Stimulated activated CD8-positive, alpha-beta memory T cell treated with anti-CD3 and anti-CD28 coated beads, Interleukin-15, amount 100 ng/mL, for 24 hours (primary cell): ENCODE data around the gene MEG3.

Experiments
- DNase-seq: peaks from one replicate; pipeline ENCODE4 v3.0.0-alpha.2; 2020; ENCODE audit warnings: low read depth

The MEG3 gene

DNA sequence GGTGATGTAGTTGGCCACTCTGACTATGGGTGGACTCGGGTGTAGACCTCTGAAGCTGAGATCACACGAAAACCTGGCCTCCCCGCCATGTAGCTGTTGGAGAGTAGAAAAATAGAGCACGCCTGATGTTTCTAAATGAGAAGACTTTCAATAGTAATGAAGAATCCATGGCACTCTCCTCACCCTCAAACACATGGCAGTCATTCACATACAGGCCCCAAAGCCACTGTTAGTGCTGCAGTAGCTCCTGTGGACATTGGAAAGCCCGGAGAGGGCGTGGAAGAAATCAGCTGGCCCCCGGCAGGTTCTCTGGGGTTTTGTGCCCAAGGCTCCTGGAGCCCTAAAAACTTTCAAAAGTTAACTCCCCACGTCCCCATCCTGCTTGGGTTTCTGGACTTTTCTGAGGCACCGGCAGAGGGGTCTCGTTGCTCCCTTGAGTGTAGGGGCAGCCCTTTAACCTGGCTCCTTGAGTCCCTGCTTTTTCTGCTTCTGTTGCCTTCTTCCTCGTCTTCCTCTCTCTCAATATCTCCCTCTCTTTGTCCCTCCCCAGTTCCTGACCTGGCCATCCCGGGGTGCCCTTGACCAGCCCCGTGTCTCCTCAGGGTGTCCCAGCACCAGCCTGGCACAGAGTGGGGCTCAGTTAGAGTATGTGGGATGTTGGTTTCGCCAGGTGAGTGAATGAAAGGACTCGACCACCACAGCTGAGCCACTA lies 8.3 kb downstream of the MEG3 start:
- no peak for DNase-seq

DNA sequence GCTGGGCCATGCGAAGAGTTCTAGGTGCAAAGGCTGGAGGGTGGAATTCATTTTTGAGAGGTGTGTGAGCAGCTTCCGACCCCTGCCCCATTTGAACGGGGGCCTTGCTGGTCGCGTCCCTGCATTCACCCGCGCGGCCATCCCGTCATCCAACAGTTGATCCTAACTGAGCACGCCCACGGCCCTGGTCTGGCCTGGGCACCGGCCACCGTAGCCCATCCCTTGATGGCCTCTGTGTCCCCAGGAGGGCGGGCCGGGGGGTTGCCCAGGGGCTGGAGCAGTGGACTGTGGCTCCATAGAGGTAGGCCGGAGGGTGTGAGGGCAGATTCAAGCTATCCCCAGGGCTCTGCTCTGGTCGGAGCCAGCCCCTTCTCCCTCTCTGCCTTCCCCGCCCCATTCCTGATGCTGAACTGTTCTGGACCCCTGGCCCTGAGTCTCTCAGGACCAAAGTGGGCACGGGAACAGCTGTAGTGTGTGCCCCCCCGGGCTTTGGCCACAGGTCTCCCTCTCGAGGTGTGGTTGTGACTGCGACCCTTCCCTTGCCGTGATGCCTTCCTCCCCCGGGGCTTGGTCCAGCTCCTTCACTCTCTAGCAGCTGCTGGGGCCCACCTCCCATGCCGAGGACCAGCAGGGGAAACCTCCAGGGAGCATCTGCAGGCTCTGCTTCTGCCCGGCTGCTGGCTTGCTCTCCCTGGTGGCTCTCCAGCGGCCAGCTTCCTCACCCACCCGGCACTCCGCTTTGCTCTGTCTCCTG lies 9.1 kb downstream of the MEG3 start:
- DNase-seq = no peak

- DNase-seq = no peak
Measured at GRCh38 chr14:100835548-100836310, 9.8 kb downstream of the MEG3 start.

GRCh38 chr14:100836311-100836805 lies 10.4 kb downstream of the MEG3 start:
- no peak for DNase-seq

GRCh38 chr14:100836941-100837804 lies 11.3 kb downstream of the MEG3 start:
- DNase-seq = no peak

DNA sequence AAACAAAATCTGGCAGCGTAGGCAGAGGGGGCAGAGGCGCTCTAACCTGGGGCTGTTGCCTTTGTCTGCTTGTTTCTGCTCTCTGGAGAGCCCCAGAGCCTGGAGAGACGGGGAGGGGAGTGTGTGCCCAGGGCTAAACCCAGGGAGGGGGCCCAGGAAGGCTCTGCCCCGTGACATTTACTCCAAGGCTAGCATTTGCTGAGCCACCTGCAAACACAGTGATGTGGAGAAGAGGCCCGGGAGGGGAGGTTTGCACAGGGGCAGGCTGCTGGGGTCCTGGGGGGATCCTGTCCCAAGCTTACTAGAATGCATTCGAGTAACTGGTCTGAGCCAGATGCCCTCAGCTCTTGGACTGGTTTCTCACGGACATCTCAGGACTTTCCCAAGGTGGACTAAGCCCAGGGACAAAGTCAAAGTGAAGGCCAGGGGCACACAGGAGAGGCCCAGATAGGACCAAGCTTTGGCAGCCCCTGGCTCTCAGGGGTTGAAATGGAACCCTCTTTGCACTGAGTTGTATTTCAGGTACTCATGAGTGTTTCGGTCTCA lies 12.0 kb downstream of the MEG3 start:
- DNase-seq = no peak

GRCh38 chr14:100838493-100839314 lies 12.8 kb downstream of the MEG3 start:
- DNase-seq = no peak

- DNase-seq = no peak
Measured at GRCh38 chr14:100839315-100839585, 13.3 kb downstream of the MEG3 start.

DNA sequence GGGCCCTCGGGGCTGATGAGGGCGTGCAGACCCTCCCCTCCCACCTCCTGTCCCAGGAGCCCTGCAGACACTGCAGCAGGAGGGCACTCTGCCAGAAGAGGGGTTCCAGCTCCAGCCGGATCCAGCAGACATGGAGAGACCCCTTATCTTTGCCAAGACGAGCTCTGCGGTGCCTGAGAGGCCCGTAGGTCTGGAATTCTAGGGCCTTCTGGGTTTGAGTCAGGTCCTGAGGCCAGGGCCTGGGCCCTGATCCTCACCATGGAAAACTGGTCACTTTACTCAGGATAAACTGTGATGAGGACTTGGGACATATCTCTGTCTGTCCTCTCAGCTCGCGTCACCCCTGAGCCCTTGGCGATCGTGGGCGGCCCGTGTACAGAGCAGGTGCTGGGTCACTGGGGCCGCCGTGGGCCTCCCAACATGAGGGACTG lies 13.8 kb downstream of the MEG3 start:
- no peak for DNase-seq

DNA sequence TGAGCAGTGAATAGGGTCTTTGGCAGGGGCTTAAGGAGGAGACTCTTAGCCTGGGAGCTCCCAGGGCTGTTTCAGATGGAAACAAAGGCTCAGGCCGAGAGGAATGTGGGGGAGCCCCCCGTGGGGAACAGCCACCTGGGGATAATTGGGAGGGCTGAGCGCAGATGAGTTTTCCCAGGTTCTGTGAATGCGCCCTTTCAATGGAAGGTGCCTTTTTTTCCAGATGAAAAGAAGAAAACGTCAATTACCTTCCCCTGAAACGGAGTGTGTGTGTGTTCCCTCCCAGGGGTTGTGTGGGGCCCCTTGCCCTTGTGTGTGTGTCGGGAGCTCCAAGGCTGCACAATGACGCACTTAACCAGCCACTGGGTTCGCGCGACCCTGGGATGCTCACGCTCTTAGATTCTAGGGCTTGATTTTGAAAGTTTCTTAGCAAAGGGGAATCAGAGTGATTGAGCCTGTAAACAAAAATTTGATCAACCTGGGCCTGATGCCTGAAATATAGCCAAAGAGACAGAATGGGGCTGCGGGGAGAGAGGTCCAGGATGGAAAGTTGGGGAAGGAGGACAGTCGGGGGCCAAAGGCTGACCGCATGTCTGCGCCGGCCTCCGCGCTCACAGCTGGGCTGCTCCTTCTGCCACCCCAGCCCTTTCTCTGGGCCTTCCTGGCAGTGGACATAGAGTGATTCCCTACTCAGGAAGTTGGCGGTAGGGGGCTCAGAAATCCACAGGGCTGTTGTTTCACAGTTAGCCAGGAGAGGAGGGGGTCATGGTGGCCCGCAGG lies 14.6 kb downstream of the MEG3 start:
- no peak for DNase-seq

GRCh38 chr14:100841066-100841760 lies 15.3 kb downstream of the MEG3 start:
- no peak for DNase-seq

DNA sequence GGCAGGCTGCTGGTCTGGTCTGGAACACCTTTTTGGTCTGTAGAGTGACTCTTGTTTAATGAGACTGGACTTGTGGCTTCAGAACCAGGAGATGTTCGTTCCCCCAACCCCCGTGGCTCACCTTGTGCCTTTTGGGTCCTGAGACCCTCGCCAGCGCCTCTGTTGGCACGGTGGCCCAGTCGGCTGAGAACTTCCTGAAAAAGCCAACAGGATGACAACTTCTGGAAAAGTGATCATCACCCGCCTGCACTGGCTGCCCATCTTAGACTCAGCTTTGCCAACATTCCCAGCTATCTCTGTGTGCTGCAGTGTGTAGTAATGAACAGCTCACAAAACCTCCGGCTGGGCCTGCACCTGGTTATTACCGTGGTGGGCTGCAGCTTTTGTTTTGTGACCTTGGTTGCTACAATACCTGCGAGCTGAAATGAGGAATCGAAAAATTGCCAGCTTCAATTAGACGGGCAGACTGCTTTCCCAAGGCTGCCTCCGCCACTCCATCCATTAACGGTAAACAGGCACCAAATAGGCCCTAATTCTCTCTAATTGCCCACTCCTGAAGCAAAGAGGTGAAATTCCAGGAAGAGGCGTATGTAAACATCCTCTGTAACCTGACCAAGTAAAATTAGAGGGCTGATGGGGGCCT lies 16.0 kb downstream of the MEG3 start:
- DNase-seq = no peak

DNA sequence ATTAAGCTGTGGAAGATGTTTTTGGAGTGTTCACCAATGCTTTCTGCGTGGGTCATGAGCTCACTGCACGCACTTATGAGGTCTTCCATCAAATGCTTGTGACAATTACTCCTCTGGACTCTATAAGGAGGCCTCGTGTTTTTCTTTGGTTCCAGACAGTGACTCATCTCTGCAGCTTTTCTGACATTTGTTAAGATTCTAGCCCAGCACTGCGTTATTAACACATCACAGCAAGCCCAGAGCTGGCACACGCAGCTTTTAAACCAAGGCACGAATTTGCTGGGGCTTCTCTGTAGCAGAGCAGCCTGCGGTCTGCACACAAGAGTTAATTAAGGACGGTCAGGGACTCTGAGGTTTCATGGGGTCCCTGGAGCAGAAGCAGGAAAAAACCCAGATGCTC lies 16.9 kb downstream of the MEG3 start:
- DNase-seq = no peak

GRCh38 chr14:100844082-100844408 lies 18.1 kb downstream of the MEG3 start:
- DNase-seq = no peak

GRCh38 chr14:100844421-100844820 lies 18.5 kb downstream of the MEG3 start:
- DNase-seq = no peak

- no peak for DNase-seq
Measured at GRCh38 chr14:100844846-100845245, 18.9 kb downstream of the MEG3 start.

- DNase-seq = no peak
Measured at GRCh38 chr14:100845341-100845740, 19.4 kb downstream of the MEG3 start.

DNA sequence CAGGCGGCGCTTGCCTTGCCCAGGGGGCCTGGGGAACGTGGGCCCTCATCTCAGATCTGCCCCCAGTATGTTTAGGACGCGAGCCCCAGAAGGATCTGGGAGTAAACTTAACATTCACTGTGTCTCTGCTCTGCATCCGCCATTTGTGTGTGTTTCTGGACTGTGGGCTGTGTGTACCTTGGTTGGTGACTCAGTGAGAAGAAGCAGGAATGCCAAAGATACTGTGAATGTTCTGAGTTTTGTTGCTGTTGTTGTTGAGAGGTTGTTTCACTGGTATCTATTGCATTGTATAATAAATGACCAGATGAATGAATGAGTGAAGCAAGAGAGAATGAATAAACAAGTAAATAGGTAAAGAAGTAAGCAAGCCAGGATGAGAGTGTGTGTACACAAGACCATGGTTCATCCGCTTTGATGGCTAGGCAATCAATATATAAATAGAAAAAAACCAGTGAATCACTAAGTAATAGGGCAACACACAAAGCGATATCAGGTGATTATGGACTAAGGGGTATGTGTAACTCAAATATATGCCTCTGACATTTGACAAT lies 20.5 kb downstream of the MEG3 start:
- no peak for DNase-seq
